ENCODE results near the gene ATP8B1.

DNA sequence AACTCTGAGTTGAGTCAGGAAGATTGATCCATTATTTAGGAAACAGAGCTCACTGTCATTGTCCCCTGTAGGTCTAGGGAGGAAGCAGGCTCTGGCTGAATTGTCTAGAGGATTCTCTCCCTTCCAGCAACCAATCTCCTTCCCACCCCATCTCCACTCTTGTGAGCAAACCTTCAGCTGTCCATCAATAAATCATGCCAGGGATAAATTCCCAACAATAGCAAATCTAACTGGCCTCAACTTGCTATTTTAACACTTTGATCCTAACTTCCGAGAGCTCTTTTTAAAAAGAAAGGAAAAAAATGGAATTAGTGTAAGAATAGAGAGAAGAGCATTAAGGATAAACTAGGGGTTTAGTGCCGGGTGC lies 53.5 kb downstream of the ATP8B1 start:
- TF ChIP-seq POLR2A (IDR thresholded peaks at IDR 0.05; ENCODE audit: control extremely low read depth in 1 of 2, low read depth in 2 of 2, low read length in 2 of 2) (no peak), GTF2F1 (IDR thresholded peaks at IDR 0.05; ENCODE audit: borderline replicate concordance, low read depth, low read length) (no peak), SP2 (IDR thresholded peaks at IDR 0.05; ENCODE audit: low read length) (no peak), TAF7 (optimal IDR thresholded peaks at IDR 0.05; ENCODE audit: borderline replicate concordance, low read depth, low read length) (no peak)

Measured in H1 (cell line).